ENCODE measurements around the gene EFNA2. TPM values are rescaled to one million over a fixed set of nuclear protein-coding genes. Genes with fewer than 3 reads are reported as not detected.
A peak's percentile ranks its signal among the peaks of the same experiment; 100 is the strongest.

The EFNA2 gene
- total and polyA plus RNA-seq, 2 experiments from 2014 or later = 2.7 to 10.3 TPM

DNA sequence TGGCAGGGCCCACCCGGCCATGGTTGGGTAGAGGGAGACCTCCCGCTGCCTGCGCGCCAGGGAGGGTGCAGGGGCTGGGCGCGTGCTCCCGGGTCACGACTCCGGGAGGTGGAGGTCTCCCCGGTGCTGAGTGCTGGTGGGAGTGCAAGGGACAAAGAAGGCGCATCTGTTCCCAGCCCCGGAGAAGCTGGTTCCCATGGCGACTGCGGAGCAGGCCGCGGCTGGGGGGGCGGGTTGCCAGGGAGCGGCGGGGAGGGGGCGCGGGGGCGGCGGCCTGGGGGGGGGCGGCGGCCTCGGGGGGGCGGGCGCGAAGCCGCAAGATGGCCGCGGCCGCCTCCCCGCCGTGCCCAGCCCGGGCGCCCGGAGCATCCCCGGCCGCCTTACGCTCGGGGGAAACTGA lies 49.1 kb upstream of the EFNA2 start:
- Histone ChIP-seq H3F3A (replicated peaks; ENCODE audit: low read depth) (peaks cover 28% of the 10 kb centered on the region), H3K27me3 (ENCODE audit: insufficient read depth) (no peaks in the 10 kb centered on the region), H3K79me2 (replicated peaks; ENCODE audit: insufficient read depth) (no peaks in the 10 kb centered on the region), H3K9me2 (ENCODE audit: insufficient read depth) (no peaks in the 10 kb centered on the region), H3K27ac (ENCODE audit: low read depth) (no peak overlapping the region), H4K20me1 (replicated peaks; ENCODE audit: insufficient read depth) (peaks cover 4% of the 10 kb centered on the region), H3K4me2 (peak overlapping the region; percentile 90), H2AFZ (no peak overlapping the region), H3K4me1 (ENCODE audit: insufficient read depth) (peaks cover 12% of the 10 kb centered on the region; the same call in 1 of the 2 replicates), H3K4me3 (peak overlapping the region; percentile 83), H3K36me3 (ENCODE audit: insufficient read depth) (no peaks in the 10 kb centered on the region)
- ATAC-seq (0 out of 3 replicates have a peak, but pooled peaks have one; percentile 1), DNase-seq (ENCODE audit: low spot score) (no peak)
- TF ChIP-seq CREB1 (CRISPR knock-in tag; IDR thresholded peaks at IDR 0.05; ENCODE audit: low read depth) = no peak
- peak; percentile 24; the same call in 1 of the 2 replicates for TF ChIP-seq POLR2AphosphoS5 (IDR thresholded peaks at IDR 0.05; ENCODE audit: low read depth)
- no peak for TF ChIP-seq STAT1 (IDR thresholded peaks at IDR 0.05; ENCODE audit: unreplicated experiment)
- Mint-ChIP-seq H3K27me3 (ENCODE audit: insufficient read depth, low read depth, poor library complexity) (peaks cover 6% of the 10 kb centered on the region), H3K4me3 (peak overlapping the region; percentile 33; the same call in 2 of the 3 replicates), H3K36me3 (ENCODE audit: low read depth) (peaks cover 4% of the 10 kb centered on the region; the same call in 1 of the 3 replicates), H3K4me1 (peaks cover 17% of the 10 kb centered on the region), H3K9me3 (no peaks in the 10 kb centered on the region; the same call in 2 of the 3 replicates), H3K27ac (no peak overlapping the region)

- Histone ChIP-seq H3K79me2 (replicated peaks; ENCODE audit: insufficient read depth) (no peaks in the 10 kb centered on the region; the same call in 1 of the 2 replicates), H3K27ac (ENCODE audit: low read depth) (no peak overlapping the region), H3K36me3 (ENCODE audit: insufficient read depth) (no peaks in the 10 kb centered on the region), H3K27me3 (ENCODE audit: insufficient read depth) (no peaks in the 10 kb centered on the region), H3K9me2 (ENCODE audit: insufficient read depth) (no peaks in the 10 kb centered on the region), H3K4me2 (peak overlapping the region; percentile 90), H3F3A (replicated peaks; ENCODE audit: low read depth) (peaks cover 28% of the 10 kb centered on the region), H2AFZ (no peak overlapping the region), H3K4me3 (peak overlapping the region; percentile 83), H4K20me1 (replicated peaks; ENCODE audit: insufficient read depth) (peaks cover 3% of the 10 kb centered on the region; the same call in 1 of the 2 replicates), H3K4me1 (ENCODE audit: insufficient read depth) (peaks cover 12% of the 10 kb centered on the region; the same call in 1 of the 2 replicates)
- peak overlapping the region; percentile 66; the same call in 2 of the 3 replicates for H3K4me3 Mint-ChIP-seq
- no peak for DNase-seq (ENCODE audit: low spot score)
- H3K4me1 Mint-ChIP-seq = peaks cover 17% of the 10 kb centered on the region
- ATAC-seq = peak; percentile 1; the same call in 2 of the 3 replicates
- peaks cover 4% of the 10 kb centered on the region; the same call in 1 of the 3 replicates for H3K36me3 Mint-ChIP-seq (ENCODE audit: low read depth)
- no peak overlapping the region for H3K27ac Mint-ChIP-seq
- no peaks in the 10 kb centered on the region; the same call in 2 of the 3 replicates for H3K9me3 Mint-ChIP-seq
- H3K27me3 Mint-ChIP-seq (ENCODE audit: insufficient read depth, low read depth, poor library complexity) = peaks cover 6% of the 10 kb centered on the region
- TF ChIP-seq CREB1 (CRISPR knock-in tag; IDR thresholded peaks at IDR 0.05; ENCODE audit: low read depth) (no peak), REST (IDR thresholded peaks at IDR 0.05; ENCODE audit: unreplicated experiment) (no peak), STAT1 (IDR thresholded peaks at IDR 0.05; ENCODE audit: unreplicated experiment) (no peak), ZNF462 (CRISPR knock-in tag; IDR thresholded peaks at IDR 0.05) (no peak), ETS1 (IDR thresholded peaks at IDR 0.05) (no peak), ZNF331 (CRISPR knock-in tag; IDR thresholded peaks at IDR 0.05; ENCODE audit: low read depth) (no peak), NANOG (IDR thresholded peaks at IDR 0.05; ENCODE audit: borderline replicate concordance) (no peak), EZH2phosphoT487 (IDR thresholded peaks at IDR 0.05; ENCODE audit: unreplicated experiment) (no peak)
Measured at GRCh38 chr19:1237027-1237659, 48.5 kb upstream of the EFNA2 start.

All from GM23338 (cell line).